Vagina (tissue), 2 donors: ENCODE data around the gene GLT8D2. TPM values are rescaled to one million over a fixed set of nuclear protein-coding genes. Genes with fewer than 3 reads are reported as not detected.

ENCODE experiments used
- DNase-seq, 2 donors: peaks; one replicate each; pipeline ENCODE4 v3.0.0-alpha.2; 2017; ENCODE audit errors: extremely low spot score in 2 of 2
- H3K27ac ChIP-seq: fragments of 200-600 bp; sonication (generic); one replicate; pipeline ENCODE4 v1.5.1; 2019
- H3K27me3 ChIP-seq: fragments of 200-600 bp; sonication (generic); one replicate; pipeline ENCODE4 v1.5.1; 2019
- H3K36me3 ChIP-seq, 2 donors: fragments of 200-600 bp; sonication (generic); one replicate each; pipeline ENCODE4 v1.5.1; 2017 to 2019
- H3K4me1 ChIP-seq: fragments of 200-600 bp; sonication (generic); one replicate; pipeline ENCODE4 v1.5.1; 2019
- H3K4me3 ChIP-seq, 2 donors: fragments of 200-600 bp; sonication (generic); 1 replicate in 1 of 2; 2 replicates in 1 of 2; pipeline ENCODE4 v1.5.1; 2016 to 2019
- H3K9me3 ChIP-seq: fragments of 200-600 bp; sonication (generic); one replicate; pipeline ENCODE4 v1.5.1; 2019
- POLR2A ChIP-seq, 2 donors: fragments of 450-650 bp; IDR thresholded peaks; one replicate each; pipeline ENCODE4 v1.6.1; 2017; ENCODE audit warnings: antibody characterized with exemption in 2 of 2, mild to moderate bottlenecking in 2 of 2, moderate library complexity in 2 of 2
- POLR2AphosphoS5 ChIP-seq, 2 donors: sonication (generic); formaldehyde crosslinking; IDR thresholded peaks; one replicate each; pipeline ENCODE4 v1.9.0; 2017; ENCODE audit warnings: antibody characterized with exemption in 2 of 2, mild to moderate bottlenecking in 2 of 2, low read depth in 1 of 2; ENCODE audit not compliant: insufficient read depth in 1 of 2
- intact Hi-C: fragments of 100-400 bp; cut with DNase I; formaldehyde crosslinking; loops from one replicate; pipeline ENCODE4 v1.15.1; 2023
- total RNA-seq: library from RNA; depleted of rRNA; stranded (reverse); fragments of >200 nt; gene quantifications from one replicate; pipeline ENCODE4 v1.2.3, GENCODE V29; 2016
- TF ChIP-seq, protein P1 (sequence below), 3 experiments: fragments of 450-650 bp in 2 of 3; fragments of 200-600 bp in 1 of 3; sonication (generic) in 1 of 3; IDR thresholded peaks; one replicate each; pipeline ENCODE4 v1.5.1; 2017 to 2019; ENCODE audit warnings: antibody characterized with exemption in 3 of 3, mild to moderate bottlenecking in 2 of 3, moderate library complexity in 2 of 3

GLT8D2 gene
- total RNA-seq, 1 donor from 2014 or later: 11.0 TPM

GRCh38 chr12:103964805-103965204, 85.2 kb downstream of the GLT8D2 start:
- no peaks in the 10 kb centered on the region for H3K27me3 ChIP-seq
- TF ChIP-seq POLR2AphosphoS5 (IDR thresholded peaks at IDR 0.05; ENCODE audit: insufficient read depth in 1 of 2, low read depth in 1 of 2): no peak
- no peak for TF ChIP-seq POLR2A (IDR thresholded peaks at IDR 0.05)
- intact Hi-C loops: loop anchor here (10.0 kb wide), 1 partner anchor 150 kb away; no protein-coding TSS in a partner anchor
- peak overlapping the region; percentile 91 for H3K27ac ChIP-seq
- no peak for DNase-seq
- no peaks in the 10 kb centered on the region for H3K9me3 ChIP-seq
- peaks cover 52% of the 10 kb centered on the region for H3K4me1 ChIP-seq
- no peaks in the 10 kb centered on the region for H3K36me3 ChIP-seq
- peak overlapping the region; percentile 75 to 89 for H3K4me3 ChIP-seq

DNA sequence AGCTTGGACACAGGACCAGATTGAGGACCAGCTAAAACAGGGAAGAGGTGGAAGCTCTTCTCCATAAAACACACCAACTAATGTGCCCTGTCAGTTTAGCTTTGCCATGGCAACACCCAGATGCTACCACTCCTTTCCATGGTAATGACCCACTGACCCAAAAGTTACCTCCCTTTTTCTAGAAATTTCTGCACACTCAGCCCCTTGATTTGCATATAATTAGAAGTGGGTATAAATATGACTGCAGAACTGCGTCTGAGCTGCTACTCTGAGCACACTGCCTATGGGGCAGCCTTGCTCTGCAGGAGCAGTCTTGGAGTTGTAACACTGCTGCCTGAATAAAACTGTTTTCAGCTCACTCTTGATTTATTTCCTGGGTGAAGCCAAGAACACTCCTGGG, 87.5 kb downstream of the GLT8D2 start:
- no peak overlapping the region for H3K27ac ChIP-seq
- H3K27me3 ChIP-seq: no peaks in the 10 kb centered on the region
- TF ChIP-seq, protein P1, sequence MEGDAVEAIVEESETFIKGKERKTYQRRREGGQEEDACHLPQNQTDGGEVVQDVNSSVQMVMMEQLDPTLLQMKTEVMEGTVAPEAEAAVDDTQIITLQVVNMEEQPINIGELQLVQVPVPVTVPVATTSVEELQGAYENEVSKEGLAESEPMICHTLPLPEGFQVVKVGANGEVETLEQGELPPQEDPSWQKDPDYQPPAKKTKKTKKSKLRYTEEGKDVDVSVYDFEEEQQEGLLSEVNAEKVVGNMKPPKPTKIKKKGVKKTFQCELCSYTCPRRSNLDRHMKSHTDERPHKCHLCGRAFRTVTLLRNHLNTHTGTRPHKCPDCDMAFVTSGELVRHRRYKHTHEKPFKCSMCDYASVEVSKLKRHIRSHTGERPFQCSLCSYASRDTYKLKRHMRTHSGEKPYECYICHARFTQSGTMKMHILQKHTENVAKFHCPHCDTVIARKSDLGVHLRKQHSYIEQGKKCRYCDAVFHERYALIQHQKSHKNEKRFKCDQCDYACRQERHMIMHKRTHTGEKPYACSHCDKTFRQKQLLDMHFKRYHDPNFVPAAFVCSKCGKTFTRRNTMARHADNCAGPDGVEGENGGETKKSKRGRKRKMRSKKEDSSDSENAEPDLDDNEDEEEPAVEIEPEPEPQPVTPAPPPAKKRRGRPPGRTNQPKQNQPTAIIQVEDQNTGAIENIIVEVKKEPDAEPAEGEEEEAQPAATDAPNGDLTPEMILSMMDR (IDR thresholded peaks at IDR 0.05): no peak
- TF ChIP-seq POLR2A (IDR thresholded peaks at IDR 0.05) (no peak), POLR2AphosphoS5 (IDR thresholded peaks at IDR 0.05; ENCODE audit: insufficient read depth in 1 of 2, low read depth in 1 of 2) (no peak)
- H3K4me1 ChIP-seq: peaks cover 29% of the 10 kb centered on the region
- no peak for DNase-seq
- no peak overlapping the region for H3K4me3 ChIP-seq
- no peaks in the 10 kb centered on the region for H3K9me3 ChIP-seq
- no peaks in the 10 kb centered on the region for H3K36me3 ChIP-seq
- intact Hi-C loops: loop anchor here (10.0 kb wide), 1 partner anchor 152 kb away; no protein-coding TSS in a partner anchor

- Histone ChIP-seq H3K9me3 (no peaks in the 10 kb centered on the region), H3K4me1 (peaks cover 26% of the 10 kb centered on the region), H3K27ac (no peak overlapping the region), H3K4me3 (no peak overlapping the region), H3K36me3 (no peaks in the 10 kb centered on the region), H3K27me3 (no peaks in the 10 kb centered on the region)
- DNase-seq: no peak
- intact Hi-C loops: loop anchor here (10.0 kb wide), 1 partner anchor 154 kb away; no protein-coding TSS in a partner anchor
- TF ChIP-seq, protein P1 (IDR thresholded peaks at IDR 0.05): no peak
- TF ChIP-seq POLR2AphosphoS5 (IDR thresholded peaks at IDR 0.05; ENCODE audit: insufficient read depth in 1 of 2, low read depth in 1 of 2): no peak
- no peak for TF ChIP-seq POLR2A (IDR thresholded peaks at IDR 0.05)
These were observed 89.3 kb downstream of the GLT8D2 start for GRCh38 chr12:103960616-103961227.

DNA sequence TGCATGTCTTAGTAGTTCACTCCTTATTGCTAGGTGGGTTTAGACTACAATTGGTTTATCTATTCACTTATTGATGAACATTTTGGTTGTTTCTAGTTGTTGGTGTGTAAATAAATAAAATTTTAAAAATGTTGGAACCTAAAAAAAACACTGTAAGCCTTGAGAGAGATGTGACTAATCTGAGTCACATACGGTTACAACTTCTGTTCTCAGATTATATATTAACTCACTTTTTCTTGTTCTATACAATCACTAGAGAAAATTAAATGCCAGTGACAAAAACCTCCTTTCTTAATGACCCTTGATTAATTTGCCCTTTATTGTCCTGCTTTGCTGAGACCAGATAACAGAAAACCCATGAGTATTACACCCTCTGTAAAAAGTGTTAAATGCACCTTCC, 91.4 kb downstream of the GLT8D2 start:
- H3K4me1 ChIP-seq: peaks cover 25% of the 10 kb centered on the region
- no peaks in the 10 kb centered on the region for H3K27me3 ChIP-seq
- H3K4me3 ChIP-seq: no peak overlapping the region
- H3K27ac ChIP-seq: no peak overlapping the region
- TF ChIP-seq, protein P1 (IDR thresholded peaks at IDR 0.05): no peak
- TF ChIP-seq POLR2AphosphoS5 (IDR thresholded peaks at IDR 0.05; ENCODE audit: insufficient read depth in 1 of 2, low read depth in 1 of 2) (no peak), POLR2A (IDR thresholded peaks at IDR 0.05) (no peak)
- intact Hi-C loops: no loop called here
- no peaks in the 10 kb centered on the region for H3K36me3 ChIP-seq
- H3K9me3 ChIP-seq: no peaks in the 10 kb centered on the region
- no peak for DNase-seq

- intact Hi-C loops: no loop called here
- no peak for TF ChIP-seq POLR2A (IDR thresholded peaks at IDR 0.05)
- no peak for TF ChIP-seq POLR2AphosphoS5 (IDR thresholded peaks at IDR 0.05; ENCODE audit: insufficient read depth in 1 of 2, low read depth in 1 of 2)
- TF ChIP-seq, protein P1 (IDR thresholded peaks at IDR 0.05): no peak
These were observed 92.1 kb downstream of the GLT8D2 start for GRCh38 chr12:103957865-103958388.

More at GRCh38 chr12:103957865-103958388, 92.1 kb downstream of the GLT8D2 start:
- peak overlapping the region; percentile 65 to 84 for H3K4me3 ChIP-seq
- H3K4me1 ChIP-seq: peaks cover 24% of the 10 kb centered on the region
- H3K36me3 ChIP-seq: no peaks in the 10 kb centered on the region
- peak overlapping the region; percentile 90 for H3K27ac ChIP-seq
- H3K27me3 ChIP-seq: no peaks in the 10 kb centered on the region
- no peak for DNase-seq
- H3K9me3 ChIP-seq: no peaks in the 10 kb centered on the region
